ENCODE measurements around the gene OLFML2A.
A peak's percentile ranks its signal among the peaks of the same experiment; 100 is the strongest.

DNA sequence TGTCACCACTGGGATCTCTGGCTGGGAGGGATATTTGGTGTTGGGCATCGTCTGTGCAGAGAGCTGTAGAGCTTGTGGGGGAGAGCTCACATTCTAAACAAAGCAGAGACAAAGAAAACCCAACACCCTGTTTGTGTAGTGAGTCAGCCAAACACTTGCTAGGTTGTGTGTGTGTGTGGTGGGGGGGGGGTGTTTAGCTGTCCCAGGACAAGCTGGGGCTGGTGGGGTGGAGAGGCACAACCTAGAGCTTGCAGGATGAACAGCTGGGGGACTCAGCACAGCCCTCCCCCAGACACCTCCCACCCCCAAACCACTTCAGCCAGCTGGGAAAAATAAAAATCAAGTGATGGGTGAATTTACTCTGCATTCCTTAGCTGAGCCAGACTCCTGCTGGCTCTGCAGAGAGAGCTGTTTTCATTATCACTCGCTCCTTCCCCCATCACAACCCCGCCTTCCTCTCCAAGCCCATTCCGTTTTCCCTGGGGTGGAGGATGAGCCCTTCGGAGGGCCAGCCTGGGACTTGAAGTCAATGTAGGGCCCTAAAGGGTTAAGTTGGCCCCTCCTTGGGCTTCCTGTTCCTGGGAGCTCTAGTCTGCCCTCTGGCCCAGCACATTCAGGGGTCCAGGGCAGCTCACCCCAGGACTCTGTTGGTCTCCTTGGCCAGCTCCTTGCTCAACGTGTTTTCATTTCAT, 2.6 kb downstream of the OLFML2A start:
- TF ChIP-seq SMC3 (IDR thresholded peaks at IDR 0.05; ENCODE audit: low read depth, low read length) = no peak
- no peak for TF ChIP-seq POLR2A (IDR thresholded peaks at IDR 0.05; ENCODE audit: low read depth, low read length)
- TF ChIP-seq CEBPB (IDR thresholded peaks at IDR 0.05; ENCODE audit: low read depth, low read length) = no peak
- 0 out of 2 replicates have a peak, but pooled peaks have one; percentile 5 for TF ChIP-seq MAFK (IDR thresholded peaks at IDR 0.05; ENCODE audit: low read depth, low read length)
- peak; percentile 88; the same call in 1 of the 2 replicates for TF ChIP-seq MAZ (IDR thresholded peaks at IDR 0.05; ENCODE audit: borderline replicate concordance, low read depth, low read length)
- TF ChIP-seq USF2 (IDR thresholded peaks at IDR 0.05; ENCODE audit: low read depth, low read length) = no peak
- no peak for TF ChIP-seq CTCF (conservative IDR thresholded peaks at IDR 0.05; ENCODE audit: low read depth, low read length)
- TF ChIP-seq BHLHE40 (IDR thresholded peaks at IDR 0.05; ENCODE audit: low read depth, low read length) = peak; percentile 55
- TF ChIP-seq RCOR1 (IDR thresholded peaks at IDR 0.05; ENCODE audit: insufficient replicate concordance, low read length) = peak; percentile 14
- no peak; the same call in 1 of the 2 replicates for TF ChIP-seq RAD21 (IDR thresholded peaks at IDR 0.05; ENCODE audit: low read length)
- no peak for TF ChIP-seq CHD1 (IDR thresholded peaks at IDR 0.05; ENCODE audit: low read depth, low read length)
